Choroid plexus epithelial cell (primary cell): ENCODE measurements around the gene LRRC15.

Source experiments
- DNase-seq: peaks from one replicate; pipeline ENCODE4 v3.0.0-alpha.2; 2010; ENCODE audit warnings: low read depth
- H3K4me3 ChIP-seq: 2 replicates; pipeline ENCODE4 v1.5.1; 2011; ENCODE audit warnings: low read depth, mild to moderate bottlenecking, control low read depth, low read length, moderate library complexity
- CTCF ChIP-seq: conservative IDR thresholded peaks from 2 replicates; pipeline ENCODE4 v1.5.1; 2011; ENCODE audit warnings: low read depth, mild to moderate bottlenecking, control low read depth, inconsistent platforms, low read length, moderate library complexity

LRRC15 gene

GRCh38 chr3:194344012-194344411 is 25.5 kb downstream of the LRRC15 start:
- DNase-seq: peak; percentile 73
- peak; percentile 99 for TF ChIP-seq CTCF
- no peak overlapping the region for H3K4me3 ChIP-seq

GRCh38 chr3:194343561-194343893 is 26.0 kb downstream of the LRRC15 start:
- H3K4me3 ChIP-seq: no peak overlapping the region
- no peak for TF ChIP-seq CTCF
- no peak for DNase-seq

GRCh38 chr3:194342861-194343560 is 26.5 kb downstream of the LRRC15 start:
- no peak overlapping the region for H3K4me3 ChIP-seq
- no peak for DNase-seq
- no peak for TF ChIP-seq CTCF

GRCh38 chr3:194340757-194341400 is 28.7 kb downstream of the LRRC15 start:
- no peak for TF ChIP-seq CTCF
- DNase-seq: no peak
- no peak overlapping the region for H3K4me3 ChIP-seq

- DNase-seq: no peak
- TF ChIP-seq CTCF: no peak
These were observed 29.7 kb downstream of the LRRC15 start for GRCh38 chr3:194339840-194340239.

GRCh38 chr3:194339356-194339755 is 30.2 kb downstream of the LRRC15 start:
- H3K4me3 ChIP-seq: no peak overlapping the region
- peak; percentile 32 for TF ChIP-seq CTCF
- DNase-seq: no peak

More at GRCh38 chr3:194339840-194340239, 29.7 kb downstream of the LRRC15 start:
- H3K4me3 ChIP-seq: no peak overlapping the region
